ENCODE data around the gene BIRC7. TPM values are rescaled to one million over a fixed set of nuclear protein-coding genes. Genes with fewer than 3 reads are reported as not detected.
A peak's percentile ranks its signal among the peaks of the same experiment; 100 is the strongest.

Gene BIRC7
- total RNA-seq, 2 experiments from 2014 or later: not detected

- no peaks in the 10 kb centered on the region for H3K9me3 Mint-ChIP-seq
- no peak for DNase-seq
- ChIA-PET CTCF (interaction anchor here (1.2 kb wide), 1 partner anchor 9 kb away, joined by 4 read pairs; no protein-coding TSS in a partner anchor), POLR2A (interaction anchor here (0.6 kb wide), 1 partner anchor 1324 kb away, joined by 3 read pairs; no protein-coding TSS in a partner anchor)
- peaks cover 4% of the 10 kb centered on the region for H3K36me3 Mint-ChIP-seq (ENCODE audit: low read depth)
- H3K4me1 Mint-ChIP-seq: peaks cover 4% of the 10 kb centered on the region
- H3K27me3 Mint-ChIP-seq: no peaks in the 10 kb centered on the region
- no peak overlapping the region for H3K27ac Mint-ChIP-seq
- H3K4me3 Mint-ChIP-seq: no peak overlapping the region
Observed at GRCh38 chr20:63281742-63282665, 46.3 kb downstream of the BIRC7 start.

- Mint-ChIP-seq H3K27ac (no peak overlapping the region), H3K27me3 (no peaks in the 10 kb centered on the region), H3K36me3 (ENCODE audit: low read depth) (peaks cover 4% of the 10 kb centered on the region), H3K4me1 (peaks cover 4% of the 10 kb centered on the region), H3K4me3 (no peak overlapping the region), H3K9me3 (no peaks in the 10 kb centered on the region)
- no peak for DNase-seq
- CTCF ChIA-PET: no interaction called here
- POLR2A ChIA-PET: interaction anchor here (0.6 kb wide), 1 partner anchor 1325 kb away, joined by 3 read pairs; no protein-coding TSS in a partner anchor
Observed at GRCh38 chr20:63282946-63283345, 47.2 kb downstream of the BIRC7 start.

GRCh38 chr20:63283397-63284082 lies 47.8 kb downstream of the BIRC7 start:
- DNase-seq: no peak
- H3K27ac Mint-ChIP-seq: peak overlapping the region; percentile 83
- POLR2A ChIA-PET: no interaction called here
- CTCF ChIA-PET: no interaction called here
- no peaks in the 10 kb centered on the region for H3K27me3 Mint-ChIP-seq
- H3K9me3 Mint-ChIP-seq: no peaks in the 10 kb centered on the region
- H3K4me3 Mint-ChIP-seq: peak overlapping the region; percentile 65
- H3K4me1 Mint-ChIP-seq: peaks cover 4% of the 10 kb centered on the region
- peaks cover 4% of the 10 kb centered on the region for H3K36me3 Mint-ChIP-seq (ENCODE audit: low read depth)

GRCh38 chr20:63284083-63284440 lies 48.4 kb downstream of the BIRC7 start:
- Mint-ChIP-seq H3K4me3 (peak overlapping the region; percentile 65), H3K9me3 (no peaks in the 10 kb centered on the region), H3K4me1 (peaks cover 4% of the 10 kb centered on the region), H3K36me3 (ENCODE audit: low read depth) (peaks cover 7% of the 10 kb centered on the region), H3K27me3 (no peaks in the 10 kb centered on the region), H3K27ac (peak overlapping the region; percentile 83)
- CTCF ChIA-PET: no interaction called here
- POLR2A ChIA-PET: no interaction called here
- peak; percentile 32 for DNase-seq

GRCh38 chr20:63284544-63284949 lies 48.8 kb downstream of the BIRC7 start:
- ChIA-PET POLR2A (no interaction called here), CTCF (no interaction called here)
- H3K27ac Mint-ChIP-seq: peak overlapping the region; percentile 78
- DNase-seq: no peak
- H3K4me1 Mint-ChIP-seq: peaks cover 4% of the 10 kb centered on the region
- no peaks in the 10 kb centered on the region for H3K9me3 Mint-ChIP-seq
- peak overlapping the region; percentile 73 for H3K4me3 Mint-ChIP-seq
- H3K27me3 Mint-ChIP-seq: no peaks in the 10 kb centered on the region
- peaks cover 7% of the 10 kb centered on the region for H3K36me3 Mint-ChIP-seq (ENCODE audit: low read depth)

- ChIA-PET CTCF (no interaction called here), POLR2A (no interaction called here)
- H3K27ac Mint-ChIP-seq: peak overlapping the region; percentile 78
Observed at GRCh38 chr20:63284981-63285524, 49.3 kb downstream of the BIRC7 start.

GRCh38 chr20:63285636-63286615 lies 50.2 kb downstream of the BIRC7 start:
- peak overlapping the region; percentile 25 for H3K27ac Mint-ChIP-seq
- DNase-seq: no peak
- no peak overlapping the region for H3K4me3 Mint-ChIP-seq
- H3K27me3 Mint-ChIP-seq: no peaks in the 10 kb centered on the region
- ChIA-PET POLR2A (no interaction called here), CTCF (no interaction called here)
- peaks cover 7% of the 10 kb centered on the region for H3K36me3 Mint-ChIP-seq (ENCODE audit: low read depth)
- peaks cover 4% of the 10 kb centered on the region for H3K4me1 Mint-ChIP-seq
- no peaks in the 10 kb centered on the region for H3K9me3 Mint-ChIP-seq

More at GRCh38 chr20:63284981-63285524, 49.3 kb downstream of the BIRC7 start:
- Mint-ChIP-seq H3K4me3 (peak overlapping the region; percentile 73), H3K36me3 (ENCODE audit: low read depth) (peaks cover 7% of the 10 kb centered on the region), H3K27me3 (no peaks in the 10 kb centered on the region), H3K9me3 (no peaks in the 10 kb centered on the region), H3K4me1 (peaks cover 4% of the 10 kb centered on the region)
- DNase-seq: no peak

GRCh38 chr20:63286781-63287696 lies 51.3 kb downstream of the BIRC7 start:
- Mint-ChIP-seq H3K27ac (no peak overlapping the region), H3K4me3 (no peak overlapping the region), H3K27me3 (no peaks in the 10 kb centered on the region), H3K9me3 (no peaks in the 10 kb centered on the region), H3K4me1 (peaks cover 4% of the 10 kb centered on the region), H3K36me3 (ENCODE audit: low read depth) (peaks cover 7% of the 10 kb centered on the region)
- DNase-seq: no peak
- ChIA-PET CTCF (interaction anchor here (0.5 kb wide), 1 partner anchor 89 kb away, joined by 3 read pairs; no protein-coding TSS in a partner anchor), POLR2A (no interaction called here)

- ChIA-PET POLR2A (no interaction called here), CTCF (no interaction called here)
- no peaks in the 10 kb centered on the region for H3K9me3 Mint-ChIP-seq
Observed at GRCh38 chr20:63287697-63288580, 52.2 kb downstream of the BIRC7 start.

GRCh38 chr20:63288581-63289251 lies 53.0 kb downstream of the BIRC7 start:
- Mint-ChIP-seq H3K27me3 (no peaks in the 10 kb centered on the region), H3K36me3 (ENCODE audit: low read depth) (peaks cover 6% of the 10 kb centered on the region), H3K9me3 (no peaks in the 10 kb centered on the region), H3K27ac (no peak overlapping the region), H3K4me3 (no peak overlapping the region), H3K4me1 (peaks cover 3% of the 10 kb centered on the region)
- ChIA-PET CTCF (no interaction called here), POLR2A (no interaction called here)
- no peak for DNase-seq

More at GRCh38 chr20:63287697-63288580, 52.2 kb downstream of the BIRC7 start:
- Mint-ChIP-seq H3K4me3 (no peak overlapping the region), H3K27ac (no peak overlapping the region), H3K4me1 (peaks cover 4% of the 10 kb centered on the region), H3K36me3 (ENCODE audit: low read depth) (peaks cover 7% of the 10 kb centered on the region), H3K27me3 (no peaks in the 10 kb centered on the region)
- no peak for DNase-seq
